ENCODE results near the gene MS4A15.

GRCh38 chr11:60744114-60744513, 12.6 kb upstream of the MS4A15 start:
- TF ChIP-seq CTCF (IDR thresholded peaks at IDR 0.05) (no peak), POLR2A (IDR thresholded peaks at IDR 0.05) (no peak)
